ENCODE data around the gene TNRC6C. TPM values are rescaled to one million over a fixed set of nuclear protein-coding genes. Genes with fewer than 3 reads are reported as not detected.
A peak's percentile ranks its signal among the peaks of the same experiment; 100 is the strongest.

TNRC6C gene
- total and polyA plus RNA-seq, 4 donors = 1.3 to 7.7 (median 2.9) TPM

DNA sequence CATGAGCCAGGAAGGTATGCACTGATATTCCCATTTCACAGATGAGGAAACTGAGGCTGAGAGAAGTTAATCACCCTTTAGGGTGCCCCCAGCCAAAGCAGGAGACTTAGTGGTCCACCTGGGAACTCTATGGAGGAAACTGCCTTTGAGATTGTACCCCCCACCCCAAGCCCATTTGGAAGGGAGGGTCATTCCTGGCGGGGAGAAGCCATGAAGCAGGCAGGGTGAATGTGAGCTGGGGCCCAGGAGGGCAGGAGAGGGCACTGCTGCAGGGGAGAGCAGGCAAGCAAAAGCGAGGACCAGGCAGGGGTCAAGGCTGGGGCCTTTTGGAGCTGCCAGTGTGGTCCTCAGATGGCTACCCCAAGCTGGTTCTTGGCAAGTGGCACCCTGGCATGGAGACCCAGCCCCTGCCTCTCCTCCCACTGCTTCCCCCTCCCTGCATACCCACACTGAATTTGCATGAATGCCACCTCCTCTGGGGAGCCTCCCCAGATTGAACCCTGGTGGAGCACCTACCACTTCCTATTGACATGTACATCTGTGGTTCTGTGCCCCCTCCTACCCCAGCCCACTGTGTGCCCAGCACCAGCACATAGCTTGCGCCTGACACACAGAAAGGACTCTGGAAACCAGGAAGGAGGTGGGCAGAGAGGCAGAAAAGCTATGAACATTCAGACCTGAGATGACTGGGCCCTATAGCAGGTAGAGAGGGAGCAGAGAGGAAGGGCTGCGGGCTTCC, 171.0 kb downstream of the TNRC6C start (continued):
- no peak for TF ChIP-seq REST (IDR thresholded peaks at IDR 0.05)
- no peak for TF ChIP-seq SP1 (IDR thresholded peaks at IDR 0.05)
- no peak for TF ChIP-seq HNF4A (conservative IDR thresholded peaks at IDR 0.05)
- TF ChIP-seq MAX (IDR thresholded peaks at IDR 0.05) = no peak
- no peak for TF ChIP-seq GABPA (IDR thresholded peaks at IDR 0.05 in 1 of 2, conservative IDR thresholded peaks at IDR 0.05 in 1 of 2)

GRCh38 chr17:78130090-78130436, 171.6 kb downstream of the TNRC6C start:
- Histone ChIP-seq H3K4me3 (ENCODE audit: low read depth in 1 of 3, low read length in 3 of 3) (no peak overlapping the region), H3K4me1 (ENCODE audit: control insufficient read depth in 4 of 4, insufficient read depth in 4 of 4, low read length in 3 of 4) (peaks cover 3 to 41% (median 14%) of the 10 kb centered on the region in 4 donors), H3K9me3 (ENCODE audit: control insufficient read depth in 4 of 4, low read length in 3 of 4) (no peaks in the 10 kb centered on the region), H3K27me3 (ENCODE audit: control insufficient read depth in 4 of 4, insufficient read depth in 4 of 4, low read length in 3 of 4) (no peaks in the 10 kb centered on the region), H3K36me3 (ENCODE audit: control insufficient read depth in 4 of 4, insufficient read depth in 3 of 4, low read depth in 1 of 4, low read length in 3 of 4) (no peaks in the 10 kb centered on the region), H3K27ac (ENCODE audit: low read depth in 1 of 2, low read length in 2 of 2) (peak overlapping the region; percentile 72 to 80), H3K9ac (ENCODE audit: low read depth in 1 of 2, low read length in 2 of 2) (no peak overlapping the region)
- peak; percentile 72 for DNase-seq (ENCODE audit: low spot score)
- 59% methylated on average over 5 of the region's 5 CpGs for WGBS
- TF ChIP-seq HNF4G (IDR thresholded peaks at IDR 0.05) (no peak), ATF3 (IDR thresholded peaks at IDR 0.05) (no peak), FOXA1 (IDR thresholded peaks at IDR 0.05) (no peak), RXRA (IDR thresholded peaks at IDR 0.05) (no peak), RAD21 (IDR thresholded peaks at IDR 0.05) (no peak)
- TF ChIP-seq, protein P1, sequence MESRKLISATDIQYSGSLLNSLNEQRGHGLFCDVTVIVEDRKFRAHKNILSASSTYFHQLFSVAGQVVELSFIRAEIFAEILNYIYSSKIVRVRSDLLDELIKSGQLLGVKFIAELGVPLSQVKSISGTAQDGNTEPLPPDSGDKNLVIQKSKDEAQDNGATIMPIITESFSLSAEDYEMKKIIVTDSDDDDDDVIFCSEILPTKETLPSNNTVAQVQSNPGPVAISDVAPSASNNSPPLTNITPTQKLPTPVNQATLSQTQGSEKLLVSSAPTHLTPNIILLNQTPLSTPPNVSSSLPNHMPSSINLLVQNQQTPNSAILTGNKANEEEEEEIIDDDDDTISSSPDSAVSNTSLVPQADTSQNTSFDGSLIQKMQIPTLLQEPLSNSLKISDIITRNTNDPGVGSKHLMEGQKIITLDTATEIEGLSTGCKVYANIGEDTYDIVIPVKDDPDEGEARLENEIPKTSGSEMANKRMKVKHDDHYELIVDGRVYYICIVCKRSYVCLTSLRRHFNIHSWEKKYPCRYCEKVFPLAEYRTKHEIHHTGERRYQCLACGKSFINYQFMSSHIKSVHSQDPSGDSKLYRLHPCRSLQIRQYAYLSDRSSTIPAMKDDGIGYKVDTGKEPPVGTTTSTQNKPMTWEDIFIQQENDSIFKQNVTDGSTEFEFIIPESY (IDR thresholded peaks at IDR 0.05) = no peak

DNA sequence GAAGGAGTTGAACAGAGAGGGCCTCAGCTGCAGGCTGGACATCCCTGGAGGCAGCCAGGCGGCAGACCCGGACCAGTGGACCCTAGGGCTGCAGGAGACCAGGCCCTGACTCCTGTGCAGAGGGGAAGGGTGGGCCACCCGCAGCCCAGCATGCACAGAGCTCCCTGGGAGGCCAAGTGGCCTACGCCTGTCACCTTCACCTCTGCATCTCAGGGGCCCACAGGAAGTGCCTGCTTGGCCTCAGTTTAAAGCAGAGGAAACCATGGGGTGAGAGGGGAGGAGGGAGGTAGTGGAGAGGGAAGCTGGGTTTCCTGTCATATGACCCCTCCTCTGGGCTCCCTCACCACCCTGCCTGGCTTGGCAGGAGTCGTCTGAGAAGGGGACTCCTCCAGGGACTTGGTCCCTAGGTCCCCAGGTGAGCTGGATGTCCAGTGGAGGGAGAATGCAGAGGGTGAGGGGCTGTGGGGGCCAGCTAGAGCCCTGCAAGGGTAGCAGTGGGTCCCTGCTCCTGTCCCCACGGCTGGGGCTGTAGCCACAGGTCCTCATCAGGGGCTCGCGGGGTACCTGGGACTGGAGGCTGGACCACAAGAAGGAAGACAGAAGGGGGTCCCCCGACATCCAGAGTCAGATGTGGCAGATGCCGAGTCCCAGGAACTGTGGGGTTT, 172.1 kb downstream of the TNRC6C start, which contains the start of gene TMC8:
TMC8 (plus strand) TSS at position 335 of the 665 bp plus-strand sequence. CDS start 818 bp downstream, outside the sequence.
- H3K4me3 ChIP-seq (ENCODE audit: low read depth in 1 of 3, low read length in 3 of 3) = peak within 1 kb of the TSS in 1 of 3 donors; percentile 38
- no peaks in the 10 kb centered on the region for H3K27me3 ChIP-seq (ENCODE audit: control insufficient read depth in 4 of 4, insufficient read depth in 4 of 4, low read length in 3 of 4)
- no peaks in the 10 kb centered on the region for H3K9me3 ChIP-seq (ENCODE audit: control insufficient read depth in 4 of 4, low read length in 3 of 4)
- H3K27ac ChIP-seq (ENCODE audit: low read depth in 1 of 2, low read length in 2 of 2) = peak within 1 kb of the TSS; percentile 72 to 80
- H3K4me1 ChIP-seq (ENCODE audit: control insufficient read depth in 4 of 4, insufficient read depth in 4 of 4, low read length in 3 of 4) = peaks cover 3 to 38% (median 14%) of the 10 kb centered on the region in 4 donors
- 73% methylated on average over 10 of the region's 10 CpGs for WGBS
- DNase-seq (ENCODE audit: low spot score) = no peak
- no peaks in the 10 kb centered on the region for H3K36me3 ChIP-seq (ENCODE audit: control insufficient read depth in 4 of 4, insufficient read depth in 3 of 4, low read depth in 1 of 4, low read length in 3 of 4)
- TF ChIP-seq TAF1 (conservative IDR thresholded peaks at IDR 0.05) (no peak), NR2F2 (IDR thresholded peaks at IDR 0.05) (peak; percentile 92)
- H3K9ac ChIP-seq (ENCODE audit: low read depth in 1 of 2, low read length in 2 of 2) = peak within 1 kb of the TSS in 1 of 2 donors; percentile 42
